Measurements from ENCODE around the gene CYP4X1. TPM values are rescaled to one million over a fixed set of nuclear protein-coding genes. Genes with fewer than 3 reads are reported as not detected.
"Not testable (repeated sequence)": the region's sequence is repeated elsewhere in the genome, so short reads cannot be mapped to it uniquely, and the experiment has no call there.

CYP4X1 gene
- total RNA-seq, 1 donor: not detected

GRCh38 chr1:47069080-47069479 is 45.6 kb downstream of the CYP4X1 start:
- not testable (repeated sequence) for DNase-seq (ENCODE audit: low read depth in 2 of 3, low spot score in 2 of 3)

- DNase-seq (ENCODE audit: low read depth in 2 of 3, low spot score in 2 of 3): not testable (repeated sequence)
Measured at GRCh38 chr1:47069509-47069908, 46.0 kb downstream of the CYP4X1 start.

- peak in 2 of 3 donors; percentile 17 to 44 for DNase-seq (ENCODE audit: low read depth in 2 of 3, low spot score in 2 of 3)
Measured at GRCh38 chr1:47089356-47089755, 65.9 kb downstream of the CYP4X1 start.

- not testable (repeated sequence) for DNase-seq (ENCODE audit: low read depth in 2 of 3, low spot score in 2 of 3)
Measured at GRCh38 chr1:47091476-47091875, 68.0 kb downstream of the CYP4X1 start.

Small RNA genes lying within 50 kb of the gene (small RNA-seq; reads per million reads assigned to genes)
- not detected for gene CYP4A27P
- gene CYP4A43P: not detected
- not detected for gene CYP4A44P

Other genes with a start within 250 kb of the CYP4X1 start
- not detected for gene CYP4B1, start 224.6 kb upstream of the CYP4X1 start, total RNA-seq
- not detected for gene CYP4A11, start 82.2 kb upstream of the CYP4X1 start, total RNA-seq
- not detected for gene CYP4Z1, start 43.6 kb downstream of the CYP4X1 start, total RNA-seq
- under 0.01 TPM for gene CYP4A22, start 113.8 kb downstream of the CYP4X1 start, total RNA-seq
- gene PDZK1IP1, start 166.4 kb downstream of the CYP4X1 start, total RNA-seq: 1.9 TPM
- 70.6 TPM for gene TAL1, start 208.6 kb downstream of the CYP4X1 start, total RNA-seq